Left forelimb (tissue), 1 donor: ENCODE data around the gene DALRD3.

Experiments
- DNase-seq: peaks from one replicate; pipeline ENCODE4 v3.0.0-alpha.2; 2018; ENCODE audit warnings: low spot score

DALRD3 gene

DNA sequence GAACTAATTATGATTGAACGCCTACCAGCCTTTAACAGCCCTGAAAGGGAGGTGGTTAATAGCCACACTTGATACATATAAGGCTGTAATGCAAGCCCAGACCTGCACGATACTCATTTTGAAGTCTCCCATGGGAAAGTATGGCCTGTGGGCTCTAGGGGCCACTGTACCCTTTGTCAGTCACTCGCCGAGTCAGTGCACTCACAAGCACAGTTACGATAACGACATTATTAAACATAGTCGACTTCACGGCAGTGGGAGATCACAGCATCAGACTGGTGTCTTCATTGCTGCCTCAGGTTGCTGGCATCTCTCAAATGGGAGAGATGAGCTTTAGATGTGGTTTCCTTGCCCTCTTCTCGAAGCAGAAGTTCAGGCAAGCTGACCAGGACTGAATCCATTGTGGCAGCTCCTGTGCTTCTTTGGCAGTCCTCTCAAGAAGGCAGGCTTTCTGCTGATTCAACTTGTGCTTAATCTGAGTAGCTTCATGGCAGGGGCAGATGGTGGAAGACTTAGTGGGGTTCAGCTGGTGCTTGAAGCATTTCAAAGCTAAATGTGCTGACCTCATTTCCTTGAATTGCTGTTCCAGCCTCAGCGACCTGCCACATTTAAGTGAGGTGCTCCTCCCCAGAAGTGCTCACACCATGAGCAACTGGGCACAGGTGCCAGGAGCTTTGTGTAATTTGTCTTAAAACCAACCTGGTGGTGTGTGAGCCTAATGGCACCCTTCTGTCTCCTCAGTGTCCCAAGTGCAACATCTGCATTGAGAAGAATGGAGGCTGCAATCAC, 44.1 kb downstream of the DALRD3 start:
- DNase-seq: no peak

DNA sequence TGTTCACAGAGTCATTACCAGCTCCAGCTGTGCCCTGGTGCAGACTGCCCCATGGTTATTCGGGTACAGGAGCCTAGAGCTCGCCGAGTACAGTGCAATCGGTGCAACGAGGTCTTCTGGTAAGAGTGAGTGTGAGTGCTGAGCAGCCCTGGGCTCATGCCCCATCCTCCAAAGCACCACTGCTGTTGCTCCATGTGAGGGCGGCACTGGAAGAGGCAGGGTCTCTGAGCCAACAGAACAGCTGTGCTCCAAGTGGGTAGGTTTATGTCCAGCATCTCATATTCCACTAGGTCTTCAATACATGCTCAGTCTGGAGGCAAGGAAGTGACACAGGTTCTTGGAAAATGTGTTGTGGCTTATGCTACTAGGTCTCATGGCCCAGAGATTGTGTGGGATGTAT, 47.8 kb downstream of the DALRD3 start:
- DNase-seq: no peak

DNA sequence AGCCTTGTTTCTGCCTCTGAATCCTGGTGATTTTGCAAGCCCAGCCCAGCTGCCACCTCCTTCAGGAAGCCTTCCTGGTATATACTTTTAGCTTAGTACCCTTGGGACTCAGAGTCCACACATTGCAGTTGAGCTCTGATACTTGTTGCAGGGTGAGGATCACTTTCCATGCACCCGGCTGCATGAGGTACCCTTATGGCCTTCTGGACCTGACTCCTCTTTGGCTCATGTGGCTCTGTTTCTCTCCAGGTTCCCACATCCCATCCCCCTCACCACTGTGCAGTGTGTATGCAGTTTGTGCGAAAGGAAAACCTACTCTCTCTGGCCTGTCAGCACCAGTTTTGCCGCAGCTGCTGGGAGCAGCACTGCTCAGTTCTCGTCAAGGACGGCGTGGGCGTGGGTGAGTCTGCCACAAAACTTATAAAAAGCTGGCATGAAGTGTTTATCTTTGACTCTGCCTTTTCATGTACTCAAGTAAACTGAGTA, 51.5 kb downstream of the DALRD3 start:
- DNase-seq: no peak

DNA sequence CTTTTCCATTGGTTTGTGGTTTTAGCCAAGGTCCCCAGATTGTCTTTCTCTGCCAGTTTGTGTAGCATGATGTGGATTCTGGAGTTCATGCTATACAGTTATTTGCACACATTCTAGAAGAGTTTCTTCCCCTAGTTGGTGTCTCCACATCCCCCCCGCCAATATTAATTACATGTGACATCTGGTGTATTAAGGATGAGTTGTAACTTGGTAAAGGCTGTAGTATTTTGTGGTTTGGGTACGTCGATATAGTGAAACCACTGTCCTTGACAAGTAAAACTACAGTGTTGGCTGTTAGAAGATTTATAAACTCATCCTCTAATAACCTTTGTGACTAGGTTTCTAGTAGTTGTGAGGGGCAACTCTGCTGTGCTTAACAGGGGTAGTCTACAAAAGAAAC, 52.0 kb downstream of the DALRD3 start:
- no peak for DNase-seq
